Endothelial cell of umbilical vein (primary cell): ENCODE measurements around the gene CCDC106.

Experiments
- CTCF ChIP-seq, 2 donors: IDR thresholded peaks; 1 replicate in 1 of 2; 2 replicates in 1 of 2; pipeline ENCODE4 v1.5.1; 2011; ENCODE audit warnings: low read length in 2 of 2, mild to moderate bottlenecking in 2 of 2, moderate library complexity in 2 of 2, control low read depth in 1 of 2, inconsistent platforms in 1 of 2, low read depth in 1 of 2; ENCODE audit not compliant: insufficient read depth in 1 of 2; ENCODE audit errors: extremely low read depth in 1 of 2
- EZH2 ChIP-seq: IDR thresholded peaks from 2 replicates; pipeline ENCODE4 v1.6.1; 2012; ENCODE audit warnings: borderline replicate concordance, low read depth, mild to moderate bottlenecking, moderate library complexity, low read length, inconsistent platforms; ENCODE audit not compliant: severe bottlenecking
- FOS ChIP-seq: IDR thresholded peaks from 2 replicates; pipeline ENCODE4 v1.6.1; 2011; ENCODE audit warnings: mild to moderate bottlenecking, low read length, moderate library complexity, borderline replicate concordance; ENCODE audit not compliant: insufficient read depth
- GATA2 ChIP-seq: IDR thresholded peaks from 2 replicates; pipeline ENCODE4 v1.7.0; 2011; ENCODE audit warnings: low read depth, mild to moderate bottlenecking, moderate library complexity, mixed read lengths, low read length; ENCODE audit not compliant: insufficient read length, insufficient read depth
- JUN ChIP-seq: IDR thresholded peaks from 2 replicates; pipeline ENCODE4 v1.6.1; 2011; ENCODE audit warnings: borderline replicate concordance, low read depth; ENCODE audit not compliant: insufficient read length, insufficient read depth
- MAX ChIP-seq: IDR thresholded peaks from 2 replicates; pipeline ENCODE4 v1.6.1; 2011; ENCODE audit not compliant: insufficient read depth, insufficient read length
- MYC ChIP-seq: IDR thresholded peaks from one replicate; pipeline ENCODE4 v1.6.1; 2011; ENCODE audit warnings: mild to moderate bottlenecking, low read depth, low read length
- POLR2A ChIP-seq: IDR thresholded peaks from 2 replicates; pipeline ENCODE4 v1.6.1; 2012; ENCODE audit warnings: low read depth, mild to moderate bottlenecking, control low read depth, low read length
- POLR2AphosphoS5 ChIP-seq: IDR thresholded peaks from 2 replicates; pipeline ENCODE4 v1.6.1; 2012; ENCODE audit warnings: low read depth, mild to moderate bottlenecking, control low read depth, low read length, moderate library complexity; ENCODE audit not compliant: insufficient read depth

- TF ChIP-seq CTCF (IDR thresholded peaks at IDR 0.05; ENCODE audit: extremely low read depth in 1 of 2, insufficient read depth in 1 of 2, low read depth in 1 of 2, low read length in 2 of 2) (no peak), POLR2A (no peak), MAX (no peak), MYC (no peak), POLR2AphosphoS5 (no peak), EZH2 (no peak), JUN (no peak), FOS (no peak), GATA2 (no peak)
These were observed 30.6 kb upstream of the CCDC106 start for GRCh38 chr19:55617426-55617825.
